HG02885 (cell line): ENCODE measurements around the gene DOK4.
"Not testable (repeated sequence)": the region's sequence is repeated elsewhere in the genome, so short reads cannot be mapped to it uniquely, and the experiment has no call there.

Source experiments
- ATAC-seq: cut with Tn5 transposase; IDR thresholded peaks from one replicate; pipeline ENCODE4 v1.9.1; 2021; ENCODE audit warnings: mild to moderate bottlenecking; ENCODE audit not compliant: unreplicated experiment, poor library complexity

Gene DOK4

GRCh38 chr16:57462209-57462977 is 23.9 kb downstream of the DOK4 start, which contains the start of gene POLR2C:
Gene POLR2C (plus strand): TSS chr16:57462679. CDS start chr16:57462725, 46 bp downstream.
- ATAC-seq: peak; percentile 93

GRCh38 chr16:57452021-57452420 is 34.3 kb downstream of the DOK4 start:
- no peak for ATAC-seq

- ATAC-seq: peak; percentile 98
Observed at GRCh38 chr16:57447186-57447962, 38.9 kb downstream of the DOK4 start, which contains the start of the genes CIAPIN1 and COQ9. Gene CIAPIN1 (minus strand): TSS chr16:57447385. CDS start chr16:57440928, 6,457 bp downstream. Gene COQ9 (plus strand): TSS chr16:57447479. CDS start chr16:57447506, 27 bp downstream.

GRCh38 chr16:57446531-57447185 is 39.6 kb downstream of the DOK4 start:
- ATAC-seq: peak; percentile 31

- no peak for ATAC-seq
Observed at GRCh38 chr16:57445510-57445909, 40.8 kb downstream of the DOK4 start.

- ATAC-seq: no peak
Observed at GRCh38 chr16:57444711-57445110, 41.6 kb downstream of the DOK4 start.

GRCh38 chr16:57440551-57440950 is 45.7 kb downstream of the DOK4 start:
- not testable (repeated sequence) for ATAC-seq

- ATAC-seq: not testable (repeated sequence)
Observed at GRCh38 chr16:57439947-57440346, 46.3 kb downstream of the DOK4 start.

- no peak for ATAC-seq
Observed at GRCh38 chr16:57435838-57436237, 50.5 kb downstream of the DOK4 start.

GRCh38 chr16:57434003-57434402 is 52.3 kb downstream of the DOK4 start:
- no peak for ATAC-seq

- ATAC-seq: no peak
Observed at GRCh38 chr16:57432989-57433388, 53.3 kb downstream of the DOK4 start.

- ATAC-seq: no peak
Observed at GRCh38 chr16:57432505-57432904, 53.8 kb downstream of the DOK4 start.

GRCh38 chr16:57430955-57431354 is 55.3 kb downstream of the DOK4 start:
- ATAC-seq: no peak

- no peak for ATAC-seq
Observed at GRCh38 chr16:57427824-57428223, 58.5 kb downstream of the DOK4 start.

- ATAC-seq: no peak
Observed at GRCh38 chr16:57427307-57427706, 59.0 kb downstream of the DOK4 start.

- ATAC-seq: no peak
Observed at GRCh38 chr16:57426356-57426755, 59.9 kb downstream of the DOK4 start.

GRCh38 chr16:57424583-57424982 is 61.7 kb downstream of the DOK4 start:
- ATAC-seq: no peak

- ATAC-seq: no peak
Observed at GRCh38 chr16:57423152-57423551, 63.1 kb downstream of the DOK4 start.

- no peak for ATAC-seq
Observed at GRCh38 chr16:57422026-57422944, 64.0 kb downstream of the DOK4 start.
